Mucosa of gallbladder (tissue), 1 donor: Measurements from ENCODE around the gene PCDHAC1. TPM values are rescaled to one million over a fixed set of nuclear protein-coding genes. Genes with fewer than 3 reads are reported as not detected.

Source experiments
- DNase-seq: peaks from one replicate; pipeline ENCODE4 v3.0.0-alpha.2; 2020; ENCODE audit warnings: low spot score
- total RNA-seq: library from RNA; stranded (reverse); gene quantifications from one replicate; pipeline ENCODE4 v1.2.1, GENCODE V29; 2021
- donor health status: DM: no; HTN: no; CAD: no.

The PCDHAC1 gene
- total RNA-seq, 1 donor from 2014 or later: 12.2 TPM

GRCh38 chr5:140966293-140967225, 40.5 kb downstream of the PCDHAC1 start, which contains the start of gene PCDHAC2:
Gene PCDHAC2 (plus strand): TSS chr5:140966476. CDS start chr5:140966767, 291 bp downstream.
- DNase-seq: peak; percentile 67

GRCh38 chr5:140967226-140967893, 41.3 kb downstream of the PCDHAC1 start:
- no peak for DNase-seq

GRCh38 chr5:140969880-140970279, 43.8 kb downstream of the PCDHAC1 start:
- no peak for DNase-seq

- no peak for DNase-seq
Observed at GRCh38 chr5:140973550-140973949, 47.5 kb downstream of the PCDHAC1 start.

- no peak for DNase-seq
Observed at GRCh38 chr5:140977003-140977402, 50.9 kb downstream of the PCDHAC1 start.

- DNase-seq: no peak
Observed at GRCh38 chr5:140978260-140978659, 52.2 kb downstream of the PCDHAC1 start.

- no peak for DNase-seq
Observed at GRCh38 chr5:140978983-140979382, 52.9 kb downstream of the PCDHAC1 start.

Other genes starting within 250 kb of the PCDHAC1 start
- gene HARS1, start 234.9 kb upstream of the PCDHAC1 start, total RNA-seq: 45.5 TPM
- 30.5 TPM for gene HARS2, start 234.8 kb upstream of the PCDHAC1 start, total RNA-seq
- gene ZMAT2, start 225.9 kb upstream of the PCDHAC1 start, total RNA-seq: 50.9 TPM
- 0.06 TPM for gene PCDHA1, start 140.2 kb upstream of the PCDHAC1 start, total RNA-seq
- 0.20 TPM for gene PCDHA2, start 131.4 kb upstream of the PCDHAC1 start, total RNA-seq
- 1.9 TPM for gene PCDHA3, start 125.2 kb upstream of the PCDHAC1 start, total RNA-seq
- gene PCDHA4, start 119.2 kb upstream of the PCDHAC1 start, total RNA-seq: 8.0 TPM
- 1.2 TPM for gene PCDHA5, start 104.7 kb upstream of the PCDHAC1 start, total RNA-seq
- 2.0 TPM for gene PCDHA6, start 98.3 kb upstream of the PCDHAC1 start, total RNA-seq
- 0.89 TPM for gene PCDHA7, start 92.0 kb upstream of the PCDHAC1 start, total RNA-seq
- 0.49 TPM for gene PCDHA8, start 85.1 kb upstream of the PCDHAC1 start, total RNA-seq
- gene PCDHA9, start 77.9 kb upstream of the PCDHAC1 start, total RNA-seq: 0.29 TPM
- gene PCDHA10, start 70.4 kb upstream of the PCDHAC1 start, total RNA-seq: 2.9 TPM
- 2.9 TPM for gene PCDHA11, start 57.3 kb upstream of the PCDHAC1 start, total RNA-seq
- 10.0 TPM for gene PCDHA12, start 51.0 kb upstream of the PCDHAC1 start, total RNA-seq
- 6.7 TPM for gene PCDHA13, start 44.2 kb upstream of the PCDHAC1 start, total RNA-seq
- gene PCDHAC2, start 40.2 kb downstream of the PCDHAC1 start, total RNA-seq: 33.4 TPM
- gene PCDHB1, start 125.1 kb downstream of the PCDHAC1 start, total RNA-seq: 0.09 TPM
- gene PCDHB2, start 168.3 kb downstream of the PCDHAC1 start, total RNA-seq: 3.6 TPM
- 1.4 TPM for gene PCDHB3, start 174.2 kb downstream of the PCDHAC1 start, total RNA-seq
- 5.2 TPM for gene PCDHB4, start 195.5 kb downstream of the PCDHAC1 start, total RNA-seq
- 8.0 TPM for gene PCDHB5, start 208.9 kb downstream of the PCDHAC1 start, total RNA-seq
- 0.60 TPM for gene PCDHB6, start 223.8 kb downstream of the PCDHAC1 start, total RNA-seq
- 2.1 TPM for gene PCDHB7, start 246.3 kb downstream of the PCDHAC1 start, total RNA-seq